Heart left ventricle (tissue), 16 donors: ENCODE data around the gene MARCHF3. TPM values are rescaled to one million over a fixed set of nuclear protein-coding genes. Genes with fewer than 3 reads are reported as not detected.

ENCODE experiments used
- ATAC-seq, 4 donors: fragments of 200-7000 bp; cut with Tn5 transposase; one replicate each; pipeline ENCODE4 v1.9.1; 2020 to 2022; ENCODE audit warnings: moderate library complexity in 4 of 4, mild to moderate bottlenecking in 3 of 4, moderate number of reproducible peaks in 1 of 4
- DNase-seq, 5 donors: peaks; one replicate each; pipeline ENCODE4 v3.0.0-alpha.2; 2020
- H3K27ac ChIP-seq, 12 donors: fragments of 200-600 bp; sonication (generic) in 4 of 12; one replicate each; pipeline versions ENCODE4 v1.5.0 to v1.8.0; 2016 to 2022; ENCODE audit warnings: mild to moderate bottlenecking in 2 of 12
- H3K27me3 ChIP-seq, 9 donors: fragments of 200-600 bp; sonication (generic) in 2 of 9; one replicate each; pipeline versions ENCODE4 v1.5.1 to v1.8.0; 2016 to 2022; ENCODE audit warnings: mild to moderate bottlenecking in 3 of 9
- H3K36me3 ChIP-seq, 9 donors: fragments of 200-600 bp; sonication (generic) in 2 of 9; one replicate each; pipeline versions ENCODE4 v1.5.0 to v1.8.0; 2018 to 2022; ENCODE audit warnings: mild to moderate bottlenecking in 2 of 9
- H3K4me1 ChIP-seq, 12 donors: fragments of 200-600 bp; sonication (generic) in 4 of 12; one replicate each; pipeline versions ENCODE4 v1.5.0 to v1.8.0; 2016 to 2022; ENCODE audit warnings: mild to moderate bottlenecking in 3 of 12
- H3K4me3 ChIP-seq, 12 donors: fragments of 200-600 bp; sonication (generic) in 4 of 12; one replicate each; pipeline versions ENCODE4 v1.5.0 to v1.8.0; 2017 to 2022; ENCODE audit warnings: mild to moderate bottlenecking in 9 of 12, moderate library complexity in 4 of 12
- H3K9me3 ChIP-seq, 12 donors: fragments of 200-600 bp; sonication (generic) in 4 of 12; one replicate each; pipeline versions ENCODE4 v1.5.0 to v1.8.0; 2016 to 2022; ENCODE audit warnings: mild to moderate bottlenecking in 1 of 12
- CTCF ChIP-seq, 12 donors: fragments of 200-600 bp; sonication (generic) in 4 of 12; IDR thresholded peaks; one replicate each; pipeline versions ENCODE4 v1.5.0 to v1.8.0; 2018 to 2022; ENCODE audit warnings: antibody characterized with exemption in 12 of 12, mild to moderate bottlenecking in 5 of 12
- POLR2A ChIP-seq, 2 donors: fragments of 450-650 bp; IDR thresholded peaks; one replicate each; pipeline ENCODE4 v1.6.1; 2017; ENCODE audit warnings: antibody characterized with exemption in 2 of 2, mild to moderate bottlenecking in 2 of 2, moderate library complexity in 2 of 2
- WGBS, 4 donors: extraction: QIAGEN DNeasy Blood & Tissue Kit in 2 of 4; methylation state at CpG; one replicate each; pipeline versions ENCODE4 v1.1.5 to v1.1.7; 2013 to 2018; 5-methylcytosine and 5-hydroxymethylcytosine counted together
- intact Hi-C, 10 donors: fragments of 100-400 bp; cut with DNase I; formaldehyde crosslinking; loops; one replicate each; pipeline versions ENCODE4 v1.11.1 to v1.14.2; 2022
- polyA plus RNA-seq, 2 donors: library from polyadenylated mRNA; stranded (reverse); fragments of 200-250 nt; gene quantifications; one replicate each; pipeline ENCODE4 v1.2.3, GENCODE V29; 2013
- total RNA-seq, 9 donors: library from RNA; depleted of rRNA in 2 of 9; stranded (reverse); fragments of >200 nt in 2 of 9; fragmentation: NEBNext Ultra II Directional in 3 of 9; extraction: Animal tissue kit (Norgen Biotek cat#: 25700) in 3 of 9; gene quantifications; one replicate each; pipeline versions ENCODE4 v1.1.0 to v1.2.4, GENCODE V29; 2016 to 2023
- donor health status: ischemic (EF 13 %, LVEDD 7.1; RV severe dilation, severe dysfunction).
- donor health status: healthy with polysubstance abuse.
- donor health status: DM: no; HTN: yes; CAD: no.
- donor health status: DM: no; HTN: no; CAD: no.
- donor health status: ischemic (EF 25% LVEDD 6.9; RV normal size, moderate dysfunction).
- donor health status: ischemic (EF 25% LVEDD 5.7; RV mildly dilated, moderate dysfunction).
- donor health status: healthy.
- donor health status: DM: yes; HTN: yes; CAD: no.
- donor health status: ischemic (EF 35%, LVEDD 5.7; RV mildly dilated, moderate dysfunction).
- donor health status: nonischemic (EF 11% LVEDD 7.7; RV severe dilation, severe dysfunction).
- donor health status: DM: yes; HTN: yes; CAD: no.
- donor health status: PGD.
- donor health status: ischemic (EF 29% LVEDD 5.4; RV normal size, mild dysfunction).
- donor health status: nonischemic (EF 23%, LVEDD 6.1; RV moderate dilation, normal function).

The MARCHF3 gene
- total and polyA plus RNA-seq, 11 donors: 9.9 to 113 (median 38.0) TPM

- ATAC-seq: no peak
Measured at GRCh38 chr5:126852841-126853271, 177.5 kb downstream of the MARCHF3 start.

GRCh38 chr5:126852091-126852571, 178.2 kb downstream of the MARCHF3 start:
- Histone ChIP-seq H3K4me1 (peaks cover 0 to 56% (median 32%) of the 10 kb centered on the region in 12 donors), H3K9me3 (no peaks in the 10 kb centered on the region), H3K27me3 (no peaks in the 10 kb centered on the region), H3K27ac (peak overlapping the region; percentile 14 to 83 (median 47)), H3K4me3 (peak overlapping the region in 2 of 12 donors; percentile 11 to 13), H3K36me3 (no peaks in the 10 kb centered on the region)
- no peak for TF ChIP-seq CTCF (IDR thresholded peaks at IDR 0.05)
- no peak for TF ChIP-seq POLR2A (IDR thresholded peaks at IDR 0.05)
- DNase-seq (peak in 1 of 5 donors; percentile 23), ATAC-seq (peak; percentile 19 to 62 (median 48))
- 38 to 57% (median 50%) methylated on average over 4 of the region's 4 CpGs for WGBS, 4 donors
- intact Hi-C loops: loop anchor here in 3 of 10 donors (10.0 kb wide), 1 partner anchor 183 kb away; the partner anchor contains the start of gene MARCHF3 (in 3 of the 3)

More at GRCh38 chr5:126852841-126853271, 177.5 kb downstream of the MARCHF3 start:
- Histone ChIP-seq H3K27me3 (no peaks in the 10 kb centered on the region), H3K27ac (peak overlapping the region in 6 of 12 donors; percentile 2 to 83 (median 52)), H3K4me1 (peaks cover 0 to 52% (median 34%) of the 10 kb centered on the region in 12 donors), H3K9me3 (no peaks in the 10 kb centered on the region), H3K4me3 (no peak overlapping the region), H3K36me3 (no peaks in the 10 kb centered on the region)
- WGBS, 4 donors: 70 to 73% (median 72%) methylated on average over 7 of the region's 7 CpGs
- TF ChIP-seq CTCF (IDR thresholded peaks at IDR 0.05) (no peak), POLR2A (IDR thresholded peaks at IDR 0.05) (no peak)
- intact Hi-C loops: loop anchor here in 3 of 10 donors (10.0 kb wide), 1 partner anchor 182 kb away; the partner anchor contains the start of gene MARCHF3 (in 3 of the 3)
- DNase-seq: no peak

GRCh38 chr5:126851501-126852011, 178.8 kb downstream of the MARCHF3 start:
- intact Hi-C loops: loop anchor here in 3 of 10 donors (10.0 kb wide), 1 partner anchor 183 kb away; the partner anchor contains the start of gene MARCHF3 (in 3 of the 3)
- no peaks in the 10 kb centered on the region for H3K27me3 ChIP-seq
- no peaks in the 10 kb centered on the region for H3K9me3 ChIP-seq
- WGBS, 4 donors: 46 to 59% (median 55%) methylated on average over 13 to 14 of the region's 14 CpGs
- peak overlapping the region; percentile 14 to 83 (median 56) for H3K27ac ChIP-seq
- TF ChIP-seq POLR2A (IDR thresholded peaks at IDR 0.05): no peak
- TF ChIP-seq CTCF (IDR thresholded peaks at IDR 0.05): no peak
- peak; percentile 21 to 44 (median 36) for ATAC-seq
- H3K36me3 ChIP-seq: no peaks in the 10 kb centered on the region
- DNase-seq: peak in 2 of 5 donors; percentile 25 to 39
- H3K4me3 ChIP-seq: peak overlapping the region in 2 of 12 donors; percentile 11 to 13
- peaks cover 0 to 62% (median 32%) of the 10 kb centered on the region in 12 donors for H3K4me1 ChIP-seq

GRCh38 chr5:126849101-126849678, 181.2 kb downstream of the MARCHF3 start:
- ATAC-seq: peak in 2 of 4 donors; percentile 68 to 77
- Histone ChIP-seq H3K27me3 (no peaks in the 10 kb centered on the region), H3K36me3 (no peaks in the 10 kb centered on the region), H3K4me1 (peaks cover 0 to 65% (median 39%) of the 10 kb centered on the region in 12 donors), H3K27ac (peak overlapping the region in 3 of 12 donors; percentile 52 to 71 (median 58)), H3K9me3 (no peaks in the 10 kb centered on the region), H3K4me3 (no peak overlapping the region)
- TF ChIP-seq CTCF (IDR thresholded peaks at IDR 0.05) (no peak), POLR2A (IDR thresholded peaks at IDR 0.05) (no peak)
- WGBS, 4 donors: 38 to 46% (median 46%) methylated on average over 3 of the region's 3 CpGs
- no peak for DNase-seq
- intact Hi-C loops: loop anchor here in 6 of 10 donors (5.0 kb wide), 2 partner anchors 183 to 193 kb away; partner anchors contain the start of gene MARCHF3 (in 4 of the 6)
